Stimulated activated naive CD8-positive, alpha-beta T cell treated with anti-CD3 and anti-CD28 coated beads, Interleukin-15, Interleukin-2, amounts not matched to agents 100 U/mL and 50 U/mL, for 24 hours (primary cell): ENCODE results near the gene PPP1R15B.

Experiments
- ATAC-seq: fragments of 150-1000 bp; cut with Tn5 transposase; one replicate; pipeline ENCODE4 v1.10.0; 2021
- DNase-seq: peaks from one replicate; pipeline ENCODE4 v3.0.0; 2021

The PPP1R15B gene

GRCh38 chr1:204400882-204401510, 10.6 kb downstream of the PPP1R15B start:
- DNase-seq, result no peak
- ATAC-seq, result no peak

DNA sequence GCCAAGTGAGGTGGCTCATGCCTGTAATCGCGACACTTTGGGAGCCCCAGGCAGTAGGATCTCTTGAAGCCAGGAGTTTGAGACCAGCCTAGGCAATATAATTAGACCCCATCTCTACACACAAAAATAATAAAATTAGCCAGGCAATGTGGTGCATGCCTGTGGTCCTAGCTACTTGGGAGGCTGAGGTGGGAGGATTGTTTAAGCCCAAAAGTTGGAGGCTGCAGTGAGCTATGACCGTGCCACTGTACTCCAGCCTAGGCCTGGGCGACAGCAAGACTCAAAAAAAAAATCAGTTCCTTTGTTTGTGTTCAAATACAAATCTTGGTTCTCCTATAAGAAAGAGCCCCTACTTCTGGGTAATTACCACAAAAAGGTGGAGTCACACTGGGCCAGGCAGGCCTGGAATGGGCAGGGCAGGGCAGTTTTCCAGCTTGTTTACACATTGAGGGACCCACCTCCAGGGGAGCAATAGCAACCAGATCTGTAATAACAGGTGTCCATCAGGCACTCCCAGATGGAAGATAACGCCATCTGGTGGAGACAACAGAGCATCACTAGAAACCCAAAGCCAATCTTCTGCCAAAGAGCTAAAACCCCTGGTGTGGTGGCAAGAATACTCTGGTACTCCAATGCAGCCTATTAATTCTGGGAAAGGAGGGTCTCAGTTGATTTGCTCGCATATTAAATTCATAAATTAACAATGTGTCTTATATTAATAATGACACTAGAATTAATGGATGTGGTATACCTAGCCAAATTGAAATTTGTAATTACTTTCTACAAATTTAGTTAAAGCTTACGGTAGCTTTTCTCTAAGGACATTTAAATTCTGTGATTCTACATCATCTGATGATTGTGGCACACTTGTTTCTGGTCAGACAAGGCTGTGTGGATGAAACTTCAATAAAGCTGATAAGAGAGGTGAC, 13.2 kb downstream of the PPP1R15B start:
- peak; percentile 92 for ATAC-seq
- peak; percentile 42 for DNase-seq

- ATAC-seq, result no peak
- no peak for DNase-seq
Measured at GRCh38 chr1:204396015-204396583, 15.5 kb downstream of the PPP1R15B start.

GRCh38 chr1:204391629-204392028, 20.0 kb downstream of the PPP1R15B start:
- ATAC-seq, result no peak
- no peak for DNase-seq

DNA sequence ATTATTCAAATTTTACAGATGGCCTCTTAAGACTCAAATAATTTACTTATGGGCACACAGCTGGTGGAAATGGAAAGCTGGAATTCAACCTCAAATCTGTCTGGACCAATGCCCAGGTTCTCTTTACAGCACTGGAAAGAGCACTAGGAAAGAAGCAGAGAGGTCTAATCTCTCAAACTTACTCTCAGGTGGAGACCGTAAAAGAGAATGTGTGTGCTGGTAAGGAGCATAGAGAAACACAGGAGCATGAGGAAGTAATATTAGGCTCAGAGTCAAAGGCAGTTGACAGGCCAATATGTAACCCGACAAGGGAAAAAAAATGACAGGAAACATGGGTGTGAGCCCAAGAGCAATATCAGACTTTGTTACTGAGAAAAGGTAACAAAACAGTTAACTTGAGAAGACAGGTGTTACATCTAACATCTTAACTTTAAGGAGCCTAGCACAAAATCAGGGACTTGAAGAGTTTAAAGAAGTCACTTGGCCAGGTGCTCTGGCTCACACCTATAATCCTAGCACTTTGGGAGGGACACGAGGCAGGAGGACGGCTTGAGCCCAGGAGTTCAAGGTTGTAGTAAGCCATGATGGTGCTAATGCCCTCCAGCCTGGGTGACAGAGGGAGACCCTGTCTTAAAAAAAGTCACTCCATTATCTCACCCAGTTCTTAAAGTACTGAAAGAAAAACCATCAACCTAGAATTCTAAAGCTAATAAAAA, 20.7 kb downstream of the PPP1R15B start:
- DNase-seq (no peak), ATAC-seq (no peak)

DNA sequence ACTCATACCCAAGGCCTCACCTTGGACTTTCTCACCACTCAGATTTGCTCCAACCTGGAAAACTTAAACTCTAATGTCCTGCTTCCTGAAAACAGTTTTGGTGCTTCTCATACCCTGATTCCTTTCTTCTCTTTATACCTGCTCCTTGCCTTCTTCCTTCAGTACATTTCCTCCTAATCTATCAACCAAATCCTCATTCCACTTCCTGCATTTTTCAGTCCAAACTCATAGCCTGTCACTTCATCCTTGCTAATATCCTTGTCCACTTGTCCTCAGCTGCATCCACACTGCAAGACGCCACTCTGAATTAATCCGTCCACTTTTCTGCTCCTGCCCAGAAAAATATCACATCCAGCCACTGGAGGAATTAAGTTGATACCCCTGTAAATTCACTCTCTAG, 25.9 kb downstream of the PPP1R15B start:
- ATAC-seq (no peak), DNase-seq (no peak)

DNA sequence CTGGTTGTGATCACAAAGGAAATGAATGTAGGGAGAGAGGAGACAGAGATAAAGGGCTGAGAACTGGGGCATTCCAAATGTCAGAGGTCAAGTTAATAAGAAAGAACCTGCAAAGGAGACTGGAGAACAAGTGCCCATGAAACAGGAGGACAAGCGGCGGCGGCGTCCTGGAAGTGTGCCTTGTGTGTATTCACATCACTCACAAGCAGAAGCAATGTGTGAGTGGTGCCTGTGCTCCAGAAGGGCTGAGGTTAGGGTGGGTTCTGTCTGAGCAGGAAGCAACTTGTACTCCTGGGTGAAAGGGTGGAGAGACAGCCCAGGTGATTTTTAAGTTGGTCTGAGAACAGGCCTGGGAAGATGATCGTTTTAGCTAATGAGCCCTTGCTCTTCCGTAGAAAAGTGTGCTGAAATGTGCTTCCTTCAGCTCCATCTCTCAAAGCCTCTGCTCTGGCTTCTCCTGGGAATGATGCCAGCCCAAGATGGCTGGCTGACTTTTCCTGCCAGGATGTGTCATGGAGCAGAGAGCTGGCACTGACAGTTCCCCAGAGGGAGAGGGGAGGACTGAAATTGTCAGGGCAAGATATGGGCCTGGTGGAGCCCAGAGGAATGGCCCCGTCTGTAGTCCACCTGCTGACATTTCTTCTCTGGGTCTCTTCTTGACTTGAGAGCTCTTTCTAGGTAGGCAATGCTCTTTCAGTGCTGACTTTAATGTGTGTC, 26.8 kb downstream of the PPP1R15B start:
- ATAC-seq (no peak), DNase-seq (no peak)

DNA sequence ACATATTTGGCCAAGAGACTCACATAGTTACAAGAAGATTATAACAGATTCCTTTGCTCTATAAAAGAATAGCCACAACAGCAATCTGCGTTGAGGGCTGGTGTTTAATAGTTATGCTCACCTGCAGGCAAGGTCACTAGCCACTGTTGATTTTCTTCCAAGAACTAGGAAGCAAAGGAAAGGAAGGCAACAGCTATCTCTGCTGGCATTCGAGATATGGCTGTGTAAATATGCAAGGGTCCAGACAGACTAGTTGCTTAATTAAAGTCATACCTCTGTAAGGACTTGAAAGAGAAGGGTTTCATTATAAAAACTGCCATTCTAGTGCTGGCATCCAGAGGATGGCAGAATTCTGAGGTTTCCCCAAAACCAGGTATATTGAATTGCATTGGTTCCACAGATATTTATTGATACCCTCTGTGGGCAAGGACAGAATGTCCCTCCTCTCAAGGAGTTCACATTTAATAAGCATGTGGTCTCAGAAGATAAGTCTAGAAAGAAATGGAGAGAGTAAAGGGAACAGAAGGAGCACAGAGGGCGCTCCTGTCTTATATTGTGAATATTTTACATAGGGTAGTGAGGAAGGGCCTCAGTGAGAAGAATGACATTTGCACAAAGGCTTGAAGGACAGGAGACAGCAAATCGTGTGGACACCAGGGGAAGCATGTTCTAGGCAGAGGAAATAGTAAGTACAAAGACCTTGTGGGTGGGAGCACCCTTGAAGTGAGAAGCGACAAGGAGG, 28.3 kb downstream of the PPP1R15B start:
- DNase-seq (no peak), ATAC-seq (no peak)

GRCh38 chr1:204382714-204383083, 28.9 kb downstream of the PPP1R15B start:
- DNase-seq (no peak), ATAC-seq (no peak)

- ATAC-seq, result no peak
- no peak for DNase-seq
Measured at GRCh38 chr1:204380293-204380831, 31.3 kb downstream of the PPP1R15B start.

GRCh38 chr1:204377800-204378668, 33.6 kb downstream of the PPP1R15B start:
- peak; percentile 62 for DNase-seq
- ATAC-seq, result peak; percentile 42

DNA sequence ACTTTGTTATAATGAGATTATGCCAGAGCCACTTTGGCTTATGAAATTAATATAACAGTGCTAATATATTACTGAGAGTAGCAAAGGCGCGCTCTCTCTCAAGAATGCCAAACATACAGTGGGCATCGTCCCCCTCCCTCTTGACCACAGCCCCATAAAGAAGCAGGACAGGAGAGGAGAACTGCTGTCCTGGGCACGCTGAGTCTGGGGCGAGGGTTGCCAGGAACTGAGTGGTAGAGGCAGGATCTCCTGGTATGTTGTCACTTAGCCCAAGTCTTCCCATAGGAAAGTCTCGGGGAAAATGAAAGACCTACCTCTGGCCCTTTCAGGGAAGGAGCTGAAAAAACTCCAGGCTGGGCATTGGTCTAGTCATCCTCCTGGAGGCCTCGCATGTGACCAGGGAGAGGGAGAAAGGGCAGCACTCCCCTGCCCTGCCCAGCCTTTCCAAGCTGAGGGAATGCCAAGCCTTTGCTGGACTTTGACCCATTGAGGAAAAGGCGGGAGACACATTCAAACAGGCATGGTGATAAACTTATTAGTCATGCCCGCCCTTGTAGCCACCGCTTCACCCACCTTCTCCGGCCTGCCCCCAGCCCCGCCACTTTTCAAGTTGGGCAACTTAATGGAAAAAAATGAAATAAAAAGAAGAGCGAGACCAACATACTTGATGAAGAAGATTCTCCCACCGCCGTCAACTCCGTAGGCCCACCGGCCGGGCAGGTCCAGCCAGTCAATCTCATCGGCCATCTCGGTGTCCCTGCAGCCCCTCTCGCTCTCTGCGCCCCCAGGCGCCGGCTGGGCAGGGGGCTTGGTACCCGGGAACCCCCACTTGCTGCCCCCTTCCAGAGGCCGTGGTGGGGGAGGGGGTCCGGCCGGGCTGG, 34.5 kb downstream of the PPP1R15B start:
- ATAC-seq (no peak), DNase-seq (no peak)

DNA sequence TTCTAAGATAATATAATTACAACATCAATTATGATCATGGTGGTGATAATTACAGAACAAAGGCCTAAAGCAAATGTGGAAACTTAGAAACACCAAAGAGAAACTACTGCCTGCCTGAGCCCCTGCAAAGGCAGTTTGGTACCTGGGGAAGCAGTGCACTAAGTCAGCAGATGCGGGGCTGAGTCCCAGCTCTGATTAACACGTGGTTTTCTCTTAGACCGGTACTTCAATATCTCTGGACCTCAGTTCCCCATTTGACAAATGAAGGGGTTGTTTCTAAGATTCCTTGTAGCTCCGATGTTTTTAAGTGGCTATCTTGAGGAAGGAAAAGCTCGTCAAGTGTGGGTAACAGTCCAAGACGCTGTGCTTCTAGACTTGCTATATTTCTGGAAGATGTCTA, 35.2 kb downstream of the PPP1R15B start:
- ATAC-seq (no peak), DNase-seq (no peak)

DNA sequence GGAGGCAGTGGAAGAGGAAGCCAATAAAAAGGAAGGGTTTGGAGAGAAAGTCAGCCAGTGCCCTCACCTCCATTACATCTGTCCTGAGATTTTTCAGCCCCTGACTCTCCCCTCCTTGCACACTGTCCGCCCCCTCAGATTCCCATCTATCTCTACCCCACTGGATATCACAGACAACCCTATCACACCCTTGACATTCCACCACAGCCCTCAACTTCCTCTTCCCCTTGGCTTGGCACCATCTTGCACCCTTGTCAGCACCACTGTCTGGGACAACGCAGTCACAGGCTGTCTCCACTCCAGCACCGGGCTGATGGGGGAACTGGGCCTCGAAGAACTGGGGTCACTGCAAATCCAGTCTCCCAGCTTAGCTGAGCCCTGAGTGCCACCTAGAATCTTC, 37.7 kb downstream of the PPP1R15B start:
- DNase-seq, result no peak
- no peak for ATAC-seq

DNA sequence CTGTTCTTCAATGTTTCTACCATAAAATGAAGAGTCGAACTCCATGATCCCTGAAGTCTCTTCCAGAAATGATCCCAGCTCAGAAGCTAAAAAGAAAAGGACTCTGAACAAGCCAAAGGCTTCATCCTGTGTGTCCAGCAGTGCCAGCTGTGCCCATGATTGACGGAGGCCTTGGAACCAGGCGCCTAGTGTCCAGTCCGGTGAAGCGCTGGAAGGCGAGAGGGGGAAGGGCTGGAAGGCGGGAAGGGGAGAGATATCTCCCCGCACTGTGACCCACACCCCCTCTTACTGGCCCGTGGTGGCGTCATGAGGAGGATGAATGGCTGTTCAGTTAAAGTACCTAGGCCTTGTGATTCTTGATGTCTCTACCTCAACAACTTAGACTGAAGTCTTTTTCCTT, 41.4 kb downstream of the PPP1R15B start:
- ATAC-seq (no peak), DNase-seq (no peak)

DNA sequence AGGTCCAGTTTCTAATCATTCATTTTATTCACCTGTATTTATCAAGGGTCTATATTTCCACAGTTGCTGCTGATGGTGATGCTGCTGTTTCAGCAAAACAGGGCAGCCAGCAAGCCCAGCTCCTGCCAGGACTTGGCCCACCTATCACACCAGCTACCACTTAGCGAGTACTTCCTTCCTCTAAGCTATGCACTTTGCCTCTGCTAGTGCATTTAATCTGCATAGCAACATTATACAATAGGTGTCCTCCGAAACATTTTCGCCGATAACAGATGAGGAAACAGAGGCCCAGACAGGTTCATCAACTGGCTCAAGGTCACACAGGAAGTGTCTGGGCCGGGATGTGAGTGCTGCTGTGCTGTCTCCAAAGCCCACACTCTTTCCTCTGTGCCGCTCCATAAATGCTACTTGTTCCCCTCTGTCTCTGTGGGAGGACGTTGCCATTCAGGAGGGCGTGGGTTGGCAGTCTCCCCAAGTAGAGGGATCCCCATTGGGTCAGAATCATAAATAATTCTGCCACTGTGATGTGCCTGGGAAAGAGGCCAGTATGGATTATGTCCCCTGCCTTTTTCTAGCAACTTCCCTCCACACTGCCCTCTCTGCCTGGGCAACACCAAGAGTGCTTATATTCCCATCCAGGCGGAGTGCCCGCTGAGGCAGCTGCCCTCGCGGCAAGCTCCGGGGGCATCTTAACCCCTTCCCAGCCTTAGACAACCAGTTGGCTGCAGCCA, 42.5 kb downstream of the PPP1R15B start:
- DNase-seq (no peak), ATAC-seq (no peak)

DNA sequence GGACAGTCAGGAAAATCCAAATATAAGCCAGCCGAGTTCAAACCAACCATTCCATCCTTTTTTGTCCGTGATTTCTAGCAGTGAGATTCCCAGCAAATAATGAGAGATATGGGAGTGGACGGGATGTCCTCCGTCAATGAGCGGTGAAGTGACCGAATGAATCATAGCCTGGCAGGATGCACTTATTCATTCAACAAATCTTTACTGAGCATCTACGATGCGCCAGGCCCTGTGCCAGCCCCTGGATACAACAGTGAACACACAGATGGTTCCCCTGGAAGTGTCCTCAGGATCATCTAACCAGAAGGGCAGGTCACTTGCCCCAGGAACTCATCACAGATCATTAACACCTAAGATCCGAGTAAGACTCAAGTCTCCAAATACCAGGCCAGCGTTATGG, 43.7 kb downstream of the PPP1R15B start:
- no peak for ATAC-seq
- no peak for DNase-seq

- DNase-seq, result no peak
Measured at GRCh38 chr1:204367193-204367858, 44.3 kb downstream of the PPP1R15B start.

More at GRCh38 chr1:204367193-204367858, 44.3 kb downstream of the PPP1R15B start:
- no peak for ATAC-seq
